OCI-LY3 (cell line): ENCODE measurements around the gene RPAIN.

Experiments used
- H2AFZ ChIP-seq: fragments of 200-600, 300-600 bp; shearing (Covaris generic); 2 replicates; pipeline ENCODE4 v1.6.0; 2014; ENCODE audit warnings: antibody characterized with exemption, low read depth, low read length
- H3K27ac ChIP-seq: fragments of 200-600, 300-600 bp; sonication (generic); 2 replicates; pipeline ENCODE4 v1.5.1; 2014; ENCODE audit warnings: mild to moderate bottlenecking, low read length, moderate library complexity, mixed read lengths
- H3K27me3 ChIP-seq: fragments of 200-600, 300-600 bp; sonication (generic); 2 replicates; pipeline ENCODE4 v1.6.1; 2014; ENCODE audit warnings: low read depth, low read length, mixed read lengths
- H3K36me3 ChIP-seq: fragments of 200-600, 300-600 bp; sonication (generic); replicated peaks from 2 replicates; pipeline ENCODE3; 2014; ENCODE audit warnings: low read depth, low read length, mixed read lengths
- H3K4me1 ChIP-seq: fragments of 300-600, 200-600 bp; sonication (generic); 2 replicates; pipeline ENCODE4 v1.6.1; 2014; ENCODE audit warnings: low read length, mixed read lengths
- H3K4me2 ChIP-seq: fragments of 200-600, 300-600 bp; sonication (generic); 2 replicates; pipeline ENCODE4 v1.6.1; 2014; ENCODE audit warnings: low read length, mixed read lengths
- H3K4me3 ChIP-seq: fragments of 300-600, 200-600 bp; sonication (generic); 2 replicates; pipeline ENCODE4 v1.5.1; 2014; ENCODE audit warnings: antibody characterized with exemption, mild to moderate bottlenecking, low read length, moderate library complexity
- H3K79me2 ChIP-seq: fragments of 300-600, 200-600 bp; shearing (Covaris generic); 2 replicates; pipeline ENCODE4 v1.6.1; 2014; ENCODE audit warnings: mild to moderate bottlenecking, low read length, mixed read lengths
- H3K9ac ChIP-seq: fragments of 300-600, 200-600 bp; shearing (Covaris generic); 2 replicates; pipeline ENCODE4 v1.6.0; 2014; ENCODE audit warnings: mild to moderate bottlenecking, low read length, moderate library complexity
- H3K9me3 ChIP-seq: fragments of 200-600, 300-600 bp; shearing (Covaris generic); 2 replicates; pipeline ENCODE4 v1.6.1; 2014; ENCODE audit warnings: low read length, mixed read lengths; ENCODE audit not compliant: insufficient read depth
- H4K20me1 ChIP-seq: fragments of 200-600, 300-600 bp; sonication (generic); 2 replicates; pipeline ENCODE4 v1.6.1; 2016; ENCODE audit warnings: low read length, mixed read lengths; ENCODE audit not compliant: insufficient read depth
- CTCF ChIP-seq: fragments of 200-600, 300-600 bp; sonication (generic); IDR thresholded peaks from 2 replicates; pipeline ENCODE4 v1.5.1; 2014; ENCODE audit warnings: antibody characterized with exemption, low read length, low read depth
- EZH2phosphoT487 ChIP-seq: fragments of 200-600 bp; shearing (Covaris generic); IDR thresholded peaks from 2 replicates; pipeline ENCODE4 v1.6.1; 2018; ENCODE audit warnings: antibody characterized with exemption, mixed run types, low read depth

RPAIN gene

GRCh38 chr17:5439446-5439764 is 19.4 kb downstream of the RPAIN start:
- H3K79me2 ChIP-seq, result peaks cover 56% of the 10 kb centered on the region
- peaks cover 21% of the 10 kb centered on the region for H3K36me3 ChIP-seq
- peak overlapping the region; percentile 99 for H3K4me2 ChIP-seq
- peak overlapping the region; percentile 61 for H3K27ac ChIP-seq
- TF ChIP-seq EZH2phosphoT487 (no peak), CTCF (no peak)
- H3K9me3 ChIP-seq, result no peaks in the 10 kb centered on the region
- H3K4me3 ChIP-seq, result peak overlapping the region; percentile 81
- no peaks in the 10 kb centered on the region for H3K27me3 ChIP-seq
- peaks cover 12% of the 10 kb centered on the region for H3K4me1 ChIP-seq
- H3K9ac ChIP-seq, result peak overlapping the region; percentile 75
- no peaks in the 10 kb centered on the region for H4K20me1 ChIP-seq
- peak overlapping the region; percentile 40; the same call in 1 of the 2 replicates for H2AFZ ChIP-seq

GRCh38 chr17:5443728-5444127 is 23.7 kb downstream of the RPAIN start:
- Histone ChIP-seq H3K9me3 (no peaks in the 10 kb centered on the region), H3K4me2 (no peak overlapping the region), H3K27me3 (no peaks in the 10 kb centered on the region), H4K20me1 (no peaks in the 10 kb centered on the region), H2AFZ (no peak overlapping the region), H3K9ac (no peak overlapping the region), H3K4me3 (no peak overlapping the region), H3K27ac (no peak overlapping the region), H3K79me2 (peaks cover 17% of the 10 kb centered on the region), H3K36me3 (peaks cover 6% of the 10 kb centered on the region), H3K4me1 (peaks cover 6% of the 10 kb centered on the region; the same call in 1 of the 2 replicates)
- TF ChIP-seq CTCF (no peak), EZH2phosphoT487 (no peak)

GRCh38 chr17:5444209-5444608 is 24.2 kb downstream of the RPAIN start:
- Histone ChIP-seq H2AFZ (no peak overlapping the region), H3K27ac (no peak overlapping the region), H3K27me3 (no peaks in the 10 kb centered on the region), H3K36me3 (peaks cover 6% of the 10 kb centered on the region), H3K4me1 (peaks cover 6% of the 10 kb centered on the region; the same call in 1 of the 2 replicates), H4K20me1 (no peaks in the 10 kb centered on the region), H3K79me2 (peaks cover 13% of the 10 kb centered on the region), H3K9ac (no peak overlapping the region), H3K9me3 (no peaks in the 10 kb centered on the region), H3K4me2 (no peak overlapping the region), H3K4me3 (no peak overlapping the region)
- TF ChIP-seq CTCF, result no peak
- no peak for TF ChIP-seq EZH2phosphoT487

GRCh38 chr17:5446786-5447185 is 26.8 kb downstream of the RPAIN start:
- Histone ChIP-seq H2AFZ (no peak overlapping the region), H4K20me1 (no peaks in the 10 kb centered on the region), H3K36me3 (peaks cover 18% of the 10 kb centered on the region), H3K27ac (no peak overlapping the region), H3K9me3 (no peaks in the 10 kb centered on the region), H3K9ac (no peak overlapping the region), H3K27me3 (no peaks in the 10 kb centered on the region), H3K4me1 (no peaks in the 10 kb centered on the region), H3K4me2 (no peak overlapping the region), H3K79me2 (peaks cover 7% of the 10 kb centered on the region; the same call in 1 of the 2 replicates), H3K4me3 (no peak overlapping the region)
- no peak for TF ChIP-seq EZH2phosphoT487
- no peak for TF ChIP-seq CTCF
